ENCODE results near the gene AGO3. TPM values are rescaled to one million over a fixed set of nuclear protein-coding genes. Genes with fewer than 3 reads are reported as not detected.

The AGO3 gene
- polyA plus RNA-seq, 2 of the 4 experiments (the other 2 are of a cell fraction) = 3.8 to 14.7 TPM

- WGBS (ENCODE audit: missing lambda C conversion rate) = 78% methylated on average over 5 of the region's 6 CpGs
- Histone ChIP-seq H3K9me3 (no peaks in the 10 kb centered on the region), H3K4me1 (no peaks in the 10 kb centered on the region), H3K4me3 (no peak overlapping the region), H3K27ac (peak overlapping the region in 1 of 2 experiments; percentile 80; a peak in 2 of 6 replicates), H3K4me2 (peak overlapping the region; percentile 74)
- TF ChIP-seq MYC (IDR thresholded peaks at IDR 0.05; ENCODE audit: borderline replicate concordance, low read length) (no peak), RARB (CRISPR knock-in tag; IDR thresholded peaks at IDR 0.05) (no peak), PHF8 (IDR thresholded peaks at IDR 0.05; ENCODE audit: borderline replicate concordance, low read depth) (no peak), ELK1 (IDR thresholded peaks at IDR 0.05; ENCODE audit: low read depth, low read length) (no peak), GATA3 (IDR thresholded peaks at IDR 0.05; ENCODE audit: borderline replicate concordance) (no peak), ZNF302 (CRISPR knock-in tag; IDR thresholded peaks at IDR 0.05) (no peak), HES2 (IDR thresholded peaks at IDR 0.05) (no peak), HMGXB4 (CRISPR knock-in tag; IDR thresholded peaks at IDR 0.05; ENCODE audit: borderline replicate concordance) (no peak), HDAC2 (IDR thresholded peaks at IDR 0.05) (no peak), ZSCAN20 (CRISPR knock-in tag; IDR thresholded peaks at IDR 0.05) (no peak), FOSB (CRISPR knock-in tag; IDR thresholded peaks at IDR 0.05) (no peak)
- no peak for FAIRE-seq
- DNase-seq (ENCODE audit: low read depth in 1 of 2, low spot score in 1 of 2) = no peak
- CTCF ChIA-PET = interaction anchor here (0.6 to 13.6 kb wide), 31 partner anchors 9 to 1874 kb away, joined by 3 to 147 read pairs (median 4); partner anchors contain the start of gene TRAPPC3
- POLR2A ChIA-PET = interaction anchor here (1.3 kb wide), 1 partner anchor 49 kb away, joined by 4 read pairs; the partner anchor contains the start of gene TRAPPC3
- ATAC-seq = no peak
Measured at GRCh38 chr1:36100376-36100775, 169.5 kb downstream of the AGO3 start.

- ChIA-PET POLR2A (no interaction called here), CTCF (interaction anchor here (3.0 to 13.6 kb wide), 2 partner anchors 32 to 87 kb away, joined by 14 to 147 read pairs; no protein-coding TSS in a partner anchor)
- 90% methylated on average over 5 of the region's 5 CpGs for WGBS (ENCODE audit: missing lambda C conversion rate)
- FAIRE-seq (no peak), DNase-seq (ENCODE audit: low read depth in 1 of 2, low spot score in 1 of 2) (no peak), ATAC-seq (no peak)
- H3K27ac ChIP-seq = no peak overlapping the region
- no peak overlapping the region for H3K4me3 ChIP-seq
- no peak overlapping the region for H3K4me2 ChIP-seq
- H3K9me3 ChIP-seq = no peaks in the 10 kb centered on the region
- no peaks in the 10 kb centered on the region for H3K4me1 ChIP-seq
- no peak for TF ChIP-seq EP300 (IDR thresholded peaks at IDR 0.05)
- TF ChIP-seq HES2 (IDR thresholded peaks at IDR 0.05) = no peak
- no peak for TF ChIP-seq ESRRA (IDR thresholded peaks at IDR 0.05; ENCODE audit: borderline replicate concordance, low read length)
- no peak for TF ChIP-seq ATOH8 (CRISPR knock-in tag; IDR thresholded peaks at IDR 0.05; ENCODE audit: low read depth)
- no peak for TF ChIP-seq JUN (IDR thresholded peaks at IDR 0.05)
- TF ChIP-seq JUNB (IDR thresholded peaks at IDR 0.05) = no peak
- no peak for TF ChIP-seq MAFK (IDR thresholded peaks at IDR 0.05; ENCODE audit: partially characterized antibody)
- TF ChIP-seq ZFP36 (IDR thresholded peaks at IDR 0.05; ENCODE audit: borderline replicate concordance, partially characterized antibody) = no peak
- TF ChIP-seq EHF (CRISPR knock-in tag; IDR thresholded peaks at IDR 0.05) = no peak
- TF ChIP-seq FOSL2 (IDR thresholded peaks at IDR 0.05) = no peak
- TF ChIP-seq FOSL2 (CRISPR knock-in tag; IDR thresholded peaks at IDR 0.05) = no peak
- TF ChIP-seq E2F6 (IDR thresholded peaks at IDR 0.05; ENCODE audit: borderline replicate concordance, low read depth) = no peak
- TF ChIP-seq POLR2AphosphoS2 (conservative IDR thresholded peaks at IDR 0.05; ENCODE audit: low read length) = no peak
- no peak for TF ChIP-seq MAX (IDR thresholded peaks at IDR 0.05)
- no peak for TF ChIP-seq CEBPB (IDR thresholded peaks at IDR 0.05)
- TF ChIP-seq ELK1 (IDR thresholded peaks at IDR 0.05; ENCODE audit: low read depth, low read length) = no peak
- TF ChIP-seq BCL3 (IDR thresholded peaks at IDR 0.05) = no peak
- TF ChIP-seq HEYL (CRISPR knock-in tag; IDR thresholded peaks at IDR 0.05) = no peak
- no peak for TF ChIP-seq CHD2 (IDR thresholded peaks at IDR 0.05; ENCODE audit: low read length, partially characterized antibody)
- no peak for TF ChIP-seq CBX2 (IDR thresholded peaks at IDR 0.05; ENCODE audit: borderline replicate concordance, low read depth)
Measured at GRCh38 chr1:36101546-36101945, 170.6 kb downstream of the AGO3 start.
